ENCODE results near the gene MTA2.

DNA sequence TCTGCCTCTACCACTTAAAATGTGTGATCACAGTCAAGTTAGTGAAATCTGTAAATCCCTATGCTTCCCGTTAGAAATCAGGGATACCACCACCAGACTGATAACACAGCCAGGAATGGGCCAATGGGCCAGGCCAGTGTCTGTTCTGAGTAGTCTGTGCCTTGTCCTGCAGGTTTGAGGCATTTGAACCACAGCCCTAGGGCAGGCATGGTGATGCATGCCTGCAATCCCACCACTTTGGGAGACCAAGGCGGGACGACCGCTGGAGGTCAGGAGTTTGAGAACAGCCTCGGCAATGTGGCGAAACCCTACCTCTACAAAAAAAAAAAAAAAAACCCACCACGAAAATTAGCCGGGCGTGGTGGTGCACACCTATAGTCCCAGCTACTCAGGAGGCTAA lies 43.0 kb downstream of the MTA2 start:
- no peak for TF ChIP-seq NR2F1 (conservative IDR thresholded peaks at IDR 0.05)
- TF ChIP-seq, protein P1, sequence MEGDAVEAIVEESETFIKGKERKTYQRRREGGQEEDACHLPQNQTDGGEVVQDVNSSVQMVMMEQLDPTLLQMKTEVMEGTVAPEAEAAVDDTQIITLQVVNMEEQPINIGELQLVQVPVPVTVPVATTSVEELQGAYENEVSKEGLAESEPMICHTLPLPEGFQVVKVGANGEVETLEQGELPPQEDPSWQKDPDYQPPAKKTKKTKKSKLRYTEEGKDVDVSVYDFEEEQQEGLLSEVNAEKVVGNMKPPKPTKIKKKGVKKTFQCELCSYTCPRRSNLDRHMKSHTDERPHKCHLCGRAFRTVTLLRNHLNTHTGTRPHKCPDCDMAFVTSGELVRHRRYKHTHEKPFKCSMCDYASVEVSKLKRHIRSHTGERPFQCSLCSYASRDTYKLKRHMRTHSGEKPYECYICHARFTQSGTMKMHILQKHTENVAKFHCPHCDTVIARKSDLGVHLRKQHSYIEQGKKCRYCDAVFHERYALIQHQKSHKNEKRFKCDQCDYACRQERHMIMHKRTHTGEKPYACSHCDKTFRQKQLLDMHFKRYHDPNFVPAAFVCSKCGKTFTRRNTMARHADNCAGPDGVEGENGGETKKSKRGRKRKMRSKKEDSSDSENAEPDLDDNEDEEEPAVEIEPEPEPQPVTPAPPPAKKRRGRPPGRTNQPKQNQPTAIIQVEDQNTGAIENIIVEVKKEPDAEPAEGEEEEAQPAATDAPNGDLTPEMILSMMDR (IDR thresholded peaks at IDR 0.05 in 2 of 3, conservative IDR thresholded peaks at IDR 0.05 in 1 of 3; ENCODE audit: control insufficient read depth in 2 of 3, extremely low read depth in 1 of 3, insufficient read depth in 1 of 3, low read depth in 3 of 3, low read length in 3 of 3): no peak
- TF ChIP-seq CHD2 (IDR thresholded peaks at IDR 0.05; ENCODE audit: borderline replicate concordance, low read depth, low read length): no peak
- no peak for TF ChIP-seq NRF1 (conservative IDR thresholded peaks at IDR 0.05; ENCODE audit: low read depth, low read length)
- no peak for TF ChIP-seq JUND (IDR thresholded peaks at IDR 0.05; ENCODE audit: low read depth, low read length)
- peak; percentile 50 for TF ChIP-seq POLR2A (IDR thresholded peaks at IDR 0.05; ENCODE audit: low read depth, low read length)
- no peak for TF ChIP-seq MYC (IDR thresholded peaks at IDR 0.05; ENCODE audit: insufficient read depth, insufficient read length, insufficient replicate concordance, low read length, severe bottlenecking)
- TF ChIP-seq RAD21 (IDR thresholded peaks at IDR 0.05; ENCODE audit: insufficient read depth, low read depth, low read length): no peak
- TF ChIP-seq RELA (IDR thresholded peaks at IDR 0.05; ENCODE audit: borderline replicate concordance, partially characterized antibody): no peak

All from GM12878 (cell line).